Panc1 (cell line): ENCODE measurements around the gene SHISAL1. TPM values are rescaled to one million over a fixed set of nuclear protein-coding genes. Genes with fewer than 3 reads are reported as not detected.

ENCODE experiments used
- ATAC-seq: fragments of 200-7000 bp; cut with Tn5 transposase; 2 replicates; pipeline ENCODE4 v1.9.1; 2020; ENCODE audit warnings: mild to moderate bottlenecking, moderate library complexity
- BruUV-seq: library from RNA; stranded (reverse); fragments of 400-500 nt; replicated peaks from 2 replicates; lab custom pipeline; 2021; lab: Mats Ljungman, UMichigan
- CTCF ChIA-PET: fragments of 300-600 bp; sonication (Branson Sonifier 250); formaldehyde crosslinking; loops from one replicate; lab custom pipeline; 2022; ENCODE audit warnings: antibody characterized with exemption; lab: Charles Lee
- POLR2A ChIA-PET: fragments of 300-600 bp; sonication (Branson Sonifier 250); formaldehyde crosslinking; loops from one replicate; lab custom pipeline; 2022; ENCODE audit warnings: antibody characterized with exemption; lab: Charles Lee
- DNase-seq: peaks from one replicate; pipeline ENCODE4 v3.0.0-alpha.2; 2010; ENCODE audit warnings: low read depth, low spot score
- H3K27ac ChIP-seq: 2 replicates; pipeline ENCODE4 v1.5.1; 2011; ENCODE audit warnings: mild to moderate bottlenecking, low read length, inconsistent platforms
- H3K27me3 ChIP-seq: fragments of 200-500 bp; sonication (Bioruptor generic); 2 replicates; pipeline ENCODE4 v1.6.0; 2014; ENCODE audit warnings: low read length, inconsistent platforms; ENCODE audit not compliant: control insufficient read depth, insufficient read depth
- H3K36me3 ChIP-seq: fragments of 200-500 bp; sonication (Bioruptor generic); 2 replicates; pipeline ENCODE4 v1.5.1; 2014; ENCODE audit warnings: inconsistent platforms, mild to moderate bottlenecking, low read length, moderate library complexity; ENCODE audit not compliant: control insufficient read depth, insufficient read depth
- H3K4me1 ChIP-seq: 2 replicates; pipeline ENCODE4 v1.5.1; 2011; ENCODE audit warnings: inconsistent platforms, mild to moderate bottlenecking, low read length, moderate library complexity; ENCODE audit not compliant: control insufficient read depth, insufficient read depth
- H3K4me3 ChIP-seq, 2 experiments: 2 replicates each; pipeline ENCODE4 v1.5.1; 2011 to 2012; ENCODE audit warnings: low read depth in 2 of 2, low read length in 2 of 2, mild to moderate bottlenecking in 2 of 2, inconsistent platforms in 1 of 2, moderate library complexity in 1 of 2
- H3K9me3 ChIP-seq: fragments of 200-500 bp; sonication (Bioruptor generic); 2 replicates; pipeline ENCODE4 v1.5.1; 2014; ENCODE audit warnings: low read depth, mild to moderate bottlenecking, inconsistent platforms, low read length, moderate library complexity; ENCODE audit not compliant: control insufficient read depth, insufficient read depth
- POLR2AphosphoS5 ChIP-seq: IDR thresholded peaks from 2 replicates; pipeline ENCODE4 v1.6.1; 2012; ENCODE audit warnings: mild to moderate bottlenecking, low read depth, low read length, moderate library complexity
- SIN3A ChIP-seq: IDR thresholded peaks from 2 replicates; pipeline ENCODE4 v1.6.1; 2012; ENCODE audit warnings: low read depth, mild to moderate bottlenecking, low read length, moderate library complexity, borderline replicate concordance; ENCODE audit not compliant: insufficient read depth
- TCF7L2 ChIP-seq: IDR thresholded peaks from 2 replicates; pipeline ENCODE4 v1.6.1; 2011; ENCODE audit warnings: mild to moderate bottlenecking, low read depth, low read length, inconsistent platforms
- in situ Hi-C: cut with HindIII; loops from 2 replicates; pipeline ENCODE4 v1.10.0; 2016; ENCODE audit warnings: low sequenced_read_pairs, low pct_unique_long_range_greater_than_20kb
- intact Hi-C: fragments of 100-400 bp; cut with micrococcal nuclease; formaldehyde crosslinking; loops from one replicate; pipeline ENCODE4 v1.10.0; 2022; ENCODE audit not compliant: unreplicated experiment
- total RNA-seq: library from RNA; stranded (reverse); gene quantifications from one replicate; pipeline ENCODE4 v1.2.1, GENCODE V29; 2021; ENCODE audit not compliant: unreplicated experiment
- TF ChIP-seq, protein P1 (sequence below), 2 experiments: IDR thresholded peaks; 2 replicates each; pipeline ENCODE4 v1.6.1; 2011 to 2012; ENCODE audit warnings: low read depth in 2 of 2, control low read depth in 1 of 2, low read length in 1 of 2, mild to moderate bottlenecking in 1 of 2, moderate library complexity in 1 of 2; ENCODE audit not compliant: insufficient read depth in 1 of 2
- TF ChIP-seq, protein P2 (sequence below): fragments of 450-650 bp; IDR thresholded peaks from 2 replicates; pipeline ENCODE4 v1.5.1; 2017; ENCODE audit warnings: mild to moderate bottlenecking

SHISAL1 gene
- total RNA-seq, 1 experiment from 2014 or later, result 1.2 TPM

DNA sequence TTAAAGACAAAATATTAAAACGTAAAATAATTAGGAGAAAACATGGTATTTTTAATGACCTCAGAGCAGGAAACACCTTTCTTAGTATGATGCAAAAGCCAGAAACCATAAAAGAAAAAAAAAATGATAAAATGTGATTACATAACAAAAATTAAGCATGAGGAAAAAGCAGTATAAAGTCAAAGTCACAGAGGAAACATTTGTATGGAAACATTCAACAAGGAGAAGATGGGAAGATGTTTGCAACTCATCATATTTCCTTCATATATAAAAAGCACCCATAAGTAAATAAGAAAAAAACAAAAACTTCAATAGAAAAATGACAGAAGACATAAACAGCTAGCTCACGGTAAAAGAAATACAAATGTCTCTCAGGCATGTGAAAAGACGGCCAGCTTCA is 17.3 kb downstream of the SHISAL1 start:
- no peaks in the 10 kb centered on the region for H3K36me3 ChIP-seq
- in situ Hi-C loops (no loop called here), intact Hi-C loops (no loop called here)
- H3K9me3 ChIP-seq, result no peaks in the 10 kb centered on the region
- BruUV-seq, result no TSS peak
- no peak for TF ChIP-seq POLR2AphosphoS5
- TF ChIP-seq, protein P1, sequence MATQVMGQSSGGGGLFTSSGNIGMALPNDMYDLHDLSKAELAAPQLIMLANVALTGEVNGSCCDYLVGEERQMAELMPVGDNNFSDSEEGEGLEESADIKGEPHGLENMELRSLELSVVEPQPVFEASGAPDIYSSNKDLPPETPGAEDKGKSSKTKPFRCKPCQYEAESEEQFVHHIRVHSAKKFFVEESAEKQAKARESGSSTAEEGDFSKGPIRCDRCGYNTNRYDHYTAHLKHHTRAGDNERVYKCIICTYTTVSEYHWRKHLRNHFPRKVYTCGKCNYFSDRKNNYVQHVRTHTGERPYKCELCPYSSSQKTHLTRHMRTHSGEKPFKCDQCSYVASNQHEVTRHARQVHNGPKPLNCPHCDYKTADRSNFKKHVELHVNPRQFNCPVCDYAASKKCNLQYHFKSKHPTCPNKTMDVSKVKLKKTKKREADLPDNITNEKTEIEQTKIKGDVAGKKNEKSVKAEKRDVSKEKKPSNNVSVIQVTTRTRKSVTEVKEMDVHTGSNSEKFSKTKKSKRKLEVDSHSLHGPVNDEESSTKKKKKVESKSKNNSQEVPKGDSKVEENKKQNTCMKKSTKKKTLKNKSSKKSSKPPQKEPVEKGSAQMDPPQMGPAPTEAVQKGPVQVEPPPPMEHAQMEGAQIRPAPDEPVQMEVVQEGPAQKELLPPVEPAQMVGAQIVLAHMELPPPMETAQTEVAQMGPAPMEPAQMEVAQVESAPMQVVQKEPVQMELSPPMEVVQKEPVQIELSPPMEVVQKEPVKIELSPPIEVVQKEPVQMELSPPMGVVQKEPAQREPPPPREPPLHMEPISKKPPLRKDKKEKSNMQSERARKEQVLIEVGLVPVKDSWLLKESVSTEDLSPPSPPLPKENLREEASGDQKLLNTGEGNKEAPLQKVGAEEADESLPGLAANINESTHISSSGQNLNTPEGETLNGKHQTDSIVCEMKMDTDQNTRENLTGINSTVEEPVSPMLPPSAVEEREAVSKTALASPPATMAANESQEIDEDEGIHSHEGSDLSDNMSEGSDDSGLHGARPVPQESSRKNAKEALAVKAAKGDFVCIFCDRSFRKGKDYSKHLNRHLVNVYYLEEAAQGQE (IDR thresholded peaks at IDR 0.05; ENCODE audit: insufficient read depth in 1 of 2, low read depth in 2 of 2, low read length in 1 of 2), result no peak
- TF ChIP-seq, protein P2, sequence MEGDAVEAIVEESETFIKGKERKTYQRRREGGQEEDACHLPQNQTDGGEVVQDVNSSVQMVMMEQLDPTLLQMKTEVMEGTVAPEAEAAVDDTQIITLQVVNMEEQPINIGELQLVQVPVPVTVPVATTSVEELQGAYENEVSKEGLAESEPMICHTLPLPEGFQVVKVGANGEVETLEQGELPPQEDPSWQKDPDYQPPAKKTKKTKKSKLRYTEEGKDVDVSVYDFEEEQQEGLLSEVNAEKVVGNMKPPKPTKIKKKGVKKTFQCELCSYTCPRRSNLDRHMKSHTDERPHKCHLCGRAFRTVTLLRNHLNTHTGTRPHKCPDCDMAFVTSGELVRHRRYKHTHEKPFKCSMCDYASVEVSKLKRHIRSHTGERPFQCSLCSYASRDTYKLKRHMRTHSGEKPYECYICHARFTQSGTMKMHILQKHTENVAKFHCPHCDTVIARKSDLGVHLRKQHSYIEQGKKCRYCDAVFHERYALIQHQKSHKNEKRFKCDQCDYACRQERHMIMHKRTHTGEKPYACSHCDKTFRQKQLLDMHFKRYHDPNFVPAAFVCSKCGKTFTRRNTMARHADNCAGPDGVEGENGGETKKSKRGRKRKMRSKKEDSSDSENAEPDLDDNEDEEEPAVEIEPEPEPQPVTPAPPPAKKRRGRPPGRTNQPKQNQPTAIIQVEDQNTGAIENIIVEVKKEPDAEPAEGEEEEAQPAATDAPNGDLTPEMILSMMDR, result no peak
- TF ChIP-seq SIN3A, result no peak
- POLR2A ChIA-PET, result no interaction called here
- DNase-seq (no peak), ATAC-seq (no peak)
- H3K27me3 ChIP-seq, result no peaks in the 10 kb centered on the region
- H3K4me3 ChIP-seq, result no peak overlapping the region
- CTCF ChIA-PET, result no interaction called here
- H3K27ac ChIP-seq, result no peak overlapping the region
- no peaks in the 10 kb centered on the region; the same call in 1 of the 2 replicates for H3K4me1 ChIP-seq

DNA sequence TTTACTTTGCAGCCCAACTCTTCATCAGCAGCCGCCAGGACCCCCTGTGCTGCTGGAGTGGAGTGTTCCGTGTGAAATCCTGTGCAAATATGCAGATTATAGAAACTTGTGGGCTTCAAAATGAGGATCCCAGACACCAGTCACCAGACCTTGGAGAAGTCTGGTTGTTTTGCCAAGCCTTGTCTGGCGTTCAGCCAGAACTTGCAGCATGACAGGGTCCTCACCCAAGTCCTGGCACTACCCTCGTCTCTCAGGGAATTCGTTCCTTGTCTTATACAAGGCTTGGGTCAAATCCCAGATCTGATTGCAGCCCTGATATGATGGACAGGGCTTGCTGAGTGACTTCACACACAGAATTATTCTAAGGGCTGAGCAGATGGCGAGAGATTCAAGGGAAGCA is 18.9 kb downstream of the SHISAL1 start:
- no TSS peak for BruUV-seq
- Histone ChIP-seq H3K27ac (no peak overlapping the region), H3K36me3 (no peaks in the 10 kb centered on the region), H3K4me3 (no peak overlapping the region), H3K9me3 (no peaks in the 10 kb centered on the region), H3K4me1 (no peaks in the 10 kb centered on the region; the same call in 1 of the 2 replicates), H3K27me3 (no peaks in the 10 kb centered on the region)
- no peak for ATAC-seq
- TF ChIP-seq, protein P1 (IDR thresholded peaks at IDR 0.05; ENCODE audit: insufficient read depth in 1 of 2, low read depth in 2 of 2, low read length in 1 of 2), result no peak
- TF ChIP-seq, protein P2, result no peak
- TF ChIP-seq SIN3A, result no peak
- no peak for TF ChIP-seq POLR2AphosphoS5
- TF ChIP-seq TCF7L2, result no peak
- in situ Hi-C loops, result no loop called here
- no peak for DNase-seq
- POLR2A ChIA-PET, result no interaction called here
- intact Hi-C loops, result no loop called here
- CTCF ChIA-PET, result no interaction called here
